Measurements from ENCODE around the gene MAFF. TPM values are rescaled to one million over a fixed set of nuclear protein-coding genes. Genes with fewer than 3 reads are reported as not detected.
"Not testable (repeated sequence)": the region's sequence is repeated elsewhere in the genome, so short reads cannot be mapped to it uniquely, and the experiment has no call there.

The MAFF gene
- 8.4 TPM for total RNA-seq
- polyA plus RNA-seq: 32.4 TPM

GRCh38 chr22:38201711-38202436 is at the start of gene MAFF:
TSS of gene MAFF (plus strand) at chr22:38201994. CDS start at chr22:38213854, 11,860 bp downstream.
- Histone ChIP-seq H3K27ac (ENCODE audit: low read depth) (peak within 1 kb of the TSS; percentile 99), H3K4me3 (ENCODE audit: low read depth, low read length) (peak within 1 kb of the TSS; percentile 81), H3K36me3 (ENCODE audit: insufficient read depth) (no peaks in the 10 kb centered on the region), H3K4me1 (ENCODE audit: insufficient read depth) (peaks cover 2% of the 10 kb centered on the region)
- peak; percentile 84 for DNase-seq (ENCODE audit: extremely low spot score)
- WGBS: under 1% methylated on average over 85 of the region's 85 CpGs

- DNase-seq (ENCODE audit: extremely low spot score): no peak
- Histone ChIP-seq H3K36me3 (ENCODE audit: insufficient read depth) (no peaks in the 10 kb centered on the region), H3K27ac (ENCODE audit: low read depth) (no peak overlapping the region), H3K4me3 (ENCODE audit: low read depth, low read length) (no peak overlapping the region), H3K4me1 (ENCODE audit: insufficient read depth) (no peaks in the 10 kb centered on the region)
- 61% methylated on average over 4 of the region's 4 CpGs for WGBS
These were observed 47.8 kb upstream of the MAFF start for GRCh38 chr22:38153821-38154562.

- WGBS: 46% methylated on average over 1 of the region's 1 CpG
- H3K36me3 ChIP-seq (ENCODE audit: insufficient read depth); H3K27ac ChIP-seq (ENCODE audit: low read depth); H3K4me1 ChIP-seq (ENCODE audit: insufficient read depth); H3K4me3 ChIP-seq (ENCODE audit: low read depth, low read length); DNase-seq (ENCODE audit: extremely low spot score): not testable (repeated sequence)
These were observed 47.3 kb upstream of the MAFF start for GRCh38 chr22:38154563-38154915.

- 90% methylated on average over 1 of the region's 1 CpG for WGBS
- no peaks in the 10 kb centered on the region for H3K4me1 ChIP-seq (ENCODE audit: insufficient read depth)
- no peak for DNase-seq (ENCODE audit: extremely low spot score)
- no peak overlapping the region for H3K27ac ChIP-seq (ENCODE audit: low read depth)
- H3K4me3 ChIP-seq (ENCODE audit: low read depth, low read length): no peak overlapping the region
- no peaks in the 10 kb centered on the region for H3K36me3 ChIP-seq (ENCODE audit: insufficient read depth)
These were observed 46.1 kb upstream of the MAFF start for GRCh38 chr22:38155703-38156102.

- Histone ChIP-seq H3K36me3 (ENCODE audit: insufficient read depth) (no peaks in the 10 kb centered on the region), H3K27ac (ENCODE audit: low read depth) (no peak overlapping the region), H3K4me3 (ENCODE audit: low read depth, low read length) (no peak overlapping the region), H3K4me1 (ENCODE audit: insufficient read depth) (no peaks in the 10 kb centered on the region)
- WGBS: 85% methylated on average over 14 of the region's 14 CpGs
- DNase-seq (ENCODE audit: extremely low spot score): no peak
These were observed 38.6 kb upstream of the MAFF start for GRCh38 chr22:38162881-38163843.

GRCh38 chr22:38163844-38164550 is 37.8 kb upstream of the MAFF start:
- Histone ChIP-seq H3K4me3 (ENCODE audit: low read depth, low read length) (no peak overlapping the region), H3K36me3 (ENCODE audit: insufficient read depth) (no peaks in the 10 kb centered on the region), H3K4me1 (ENCODE audit: insufficient read depth) (no peaks in the 10 kb centered on the region), H3K27ac (ENCODE audit: low read depth) (no peak overlapping the region)
- no peak for DNase-seq (ENCODE audit: extremely low spot score)
- WGBS: 80% methylated on average over 13 of the region's 13 CpGs

- H3K4me1 ChIP-seq (ENCODE audit: insufficient read depth): no peaks in the 10 kb centered on the region
- no peak overlapping the region for H3K4me3 ChIP-seq (ENCODE audit: low read depth, low read length)
- no peaks in the 10 kb centered on the region for H3K36me3 ChIP-seq (ENCODE audit: insufficient read depth)
- no peak for DNase-seq (ENCODE audit: extremely low spot score)
- WGBS: 87% methylated on average over 7 of the region's 7 CpGs
- H3K27ac ChIP-seq (ENCODE audit: low read depth): no peak overlapping the region
These were observed 37.3 kb upstream of the MAFF start for GRCh38 chr22:38164551-38164918.

- DNase-seq (ENCODE audit: extremely low spot score): no peak
- 86% methylated on average over 13 of the region's 13 CpGs for WGBS
- H3K4me1 ChIP-seq (ENCODE audit: insufficient read depth): no peaks in the 10 kb centered on the region
- no peak overlapping the region for H3K4me3 ChIP-seq (ENCODE audit: low read depth, low read length)
- no peaks in the 10 kb centered on the region for H3K36me3 ChIP-seq (ENCODE audit: insufficient read depth)
- H3K27ac ChIP-seq (ENCODE audit: low read depth): no peak overlapping the region
These were observed 35.7 kb upstream of the MAFF start for GRCh38 chr22:38165922-38166593.

- Histone ChIP-seq H3K4me1 (ENCODE audit: insufficient read depth) (no peaks in the 10 kb centered on the region), H3K27ac (ENCODE audit: low read depth) (no peak overlapping the region), H3K4me3 (ENCODE audit: low read depth, low read length) (no peak overlapping the region), H3K36me3 (ENCODE audit: insufficient read depth) (no peaks in the 10 kb centered on the region)
- DNase-seq (ENCODE audit: extremely low spot score): no peak
- WGBS: 42% methylated on average over 7 of the region's 7 CpGs
These were observed 33.8 kb upstream of the MAFF start for GRCh38 chr22:38167988-38168407.

GRCh38 chr22:38169116-38169515 is 32.7 kb upstream of the MAFF start:
- Histone ChIP-seq H3K27ac (ENCODE audit: low read depth) (no peak overlapping the region), H3K4me1 (ENCODE audit: insufficient read depth) (no peaks in the 10 kb centered on the region), H3K36me3 (ENCODE audit: insufficient read depth) (no peaks in the 10 kb centered on the region), H3K4me3 (ENCODE audit: low read depth, low read length) (no peak overlapping the region)
- 92% methylated on average over 17 of the region's 17 CpGs for WGBS
- no peak for DNase-seq (ENCODE audit: extremely low spot score)

- 98% methylated on average over 5 of the region's 5 CpGs for WGBS
- Histone ChIP-seq H3K4me3 (ENCODE audit: low read depth, low read length) (no peak overlapping the region), H3K36me3 (ENCODE audit: insufficient read depth) (no peaks in the 10 kb centered on the region), H3K27ac (ENCODE audit: low read depth) (no peak overlapping the region), H3K4me1 (ENCODE audit: insufficient read depth) (no peaks in the 10 kb centered on the region)
- no peak for DNase-seq (ENCODE audit: extremely low spot score)
These were observed 31.3 kb upstream of the MAFF start for GRCh38 chr22:38170469-38170868.

- H3K27ac ChIP-seq (ENCODE audit: low read depth): peak overlapping the region; percentile 42
- no peaks in the 10 kb centered on the region for H3K4me1 ChIP-seq (ENCODE audit: insufficient read depth)
- WGBS: 71% methylated on average over 16 of the region's 16 CpGs
- DNase-seq (ENCODE audit: extremely low spot score): no peak
- no peak overlapping the region for H3K4me3 ChIP-seq (ENCODE audit: low read depth, low read length)
- H3K36me3 ChIP-seq (ENCODE audit: insufficient read depth): no peaks in the 10 kb centered on the region
These were observed 29.6 kb upstream of the MAFF start for GRCh38 chr22:38171927-38172831.
